HUES64 (cell line): ENCODE data around the gene POU3F3.

Experiments used
- H3K27ac ChIP-seq: 2 replicates; pipeline ENCODE4 v1.7.0; 2013; ENCODE audit warnings: low read depth, low read length, inconsistent platforms
- H3K27me3 ChIP-seq: 2 replicates; pipeline ENCODE4 v1.6.1; 2013; ENCODE audit warnings: mild to moderate bottlenecking, low read length; ENCODE audit not compliant: insufficient read depth
- H3K36me3 ChIP-seq: 2 replicates; pipeline ENCODE4 v1.6.1; 2013; ENCODE audit warnings: mild to moderate bottlenecking, low read length; ENCODE audit not compliant: insufficient read depth
- H3K4me1 ChIP-seq: 2 replicates; pipeline ENCODE4 v1.6.1; 2013; ENCODE audit warnings: mild to moderate bottlenecking, low read length, moderate library complexity; ENCODE audit not compliant: insufficient read depth
- H3K4me3 ChIP-seq: 2 replicates; pipeline ENCODE4 v1.5.1; 2013; ENCODE audit warnings: mild to moderate bottlenecking, low read length, moderate library complexity
- H3K9ac ChIP-seq: 2 replicates; pipeline ENCODE4 v1.6.1; 2013; ENCODE audit warnings: mild to moderate bottlenecking, low read depth, low read length
- H3K9me3 ChIP-seq: 2 replicates; pipeline ENCODE4 v1.6.1; 2013; ENCODE audit warnings: low read depth, low read length; ENCODE audit not compliant: insufficient read depth
- WGBS: fragments of 150-250, 120-280 bp; methylation state at CpG from one replicate; pipeline ENCODE4 v1.1.7; 2013; ENCODE audit warnings: missing lambda C conversion rate; 5-methylcytosine and 5-hydroxymethylcytosine counted together

Gene POU3F3

DNA sequence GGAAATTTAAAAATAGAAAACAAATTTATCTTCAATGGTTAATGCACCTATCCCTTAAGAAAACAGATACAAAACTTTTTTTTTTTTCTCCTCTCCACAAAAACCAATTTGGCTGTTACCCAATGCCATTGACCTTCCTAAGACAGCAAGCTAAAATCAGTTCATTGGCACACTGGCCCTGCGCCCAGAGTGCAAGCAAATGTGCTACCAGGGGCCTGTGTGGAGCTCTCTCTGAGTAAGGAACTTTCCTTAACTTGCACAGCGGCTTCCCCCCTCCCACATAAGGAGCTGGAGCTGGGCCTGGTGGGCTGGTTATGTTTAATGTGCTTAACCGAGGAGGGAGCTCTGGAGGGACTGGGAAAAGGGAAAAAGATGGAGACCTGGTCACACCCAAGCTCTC is 17.6 kb upstream of the POU3F3 start:
- Histone ChIP-seq H3K9ac (no peak overlapping the region), H3K27ac (no peak overlapping the region), H3K4me3 (no peak overlapping the region), H3K36me3 (no peaks in the 10 kb centered on the region), H3K9me3 (no peaks in the 10 kb centered on the region), H3K4me1 (no peaks in the 10 kb centered on the region), H3K27me3 (peaks cover 16% of the 10 kb centered on the region)
- WGBS = 90% methylated on average over 2 of the region's 3 CpGs

DNA sequence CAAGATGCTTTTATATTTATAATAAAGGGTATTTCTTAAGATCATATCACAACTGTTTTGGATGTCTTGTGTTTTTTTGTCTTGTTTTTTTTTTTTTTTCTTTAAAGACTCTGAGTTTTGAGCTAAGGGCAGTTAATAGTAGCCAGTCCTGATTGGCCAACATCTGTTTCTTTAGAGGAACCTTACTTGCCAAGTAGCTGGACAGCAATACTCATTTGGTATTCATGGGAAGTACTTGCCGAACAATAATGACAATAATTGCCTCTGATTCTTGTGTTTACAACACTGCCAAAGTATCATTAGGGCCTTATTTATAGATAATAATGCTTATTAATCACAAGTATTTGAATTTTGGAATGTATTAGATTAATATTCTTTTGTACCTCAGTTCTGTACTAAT is 17.1 kb upstream of the POU3F3 start:
- H3K36me3 ChIP-seq = no peaks in the 10 kb centered on the region
- H3K27ac ChIP-seq = no peak overlapping the region
- H3K4me1 ChIP-seq = no peaks in the 10 kb centered on the region
- no peak overlapping the region for H3K4me3 ChIP-seq
- H3K9me3 ChIP-seq = no peaks in the 10 kb centered on the region
- 100% methylated on average over 1 of the region's 1 CpG for WGBS
- peaks cover 22% of the 10 kb centered on the region for H3K27me3 ChIP-seq
- no peak overlapping the region for H3K9ac ChIP-seq

DNA sequence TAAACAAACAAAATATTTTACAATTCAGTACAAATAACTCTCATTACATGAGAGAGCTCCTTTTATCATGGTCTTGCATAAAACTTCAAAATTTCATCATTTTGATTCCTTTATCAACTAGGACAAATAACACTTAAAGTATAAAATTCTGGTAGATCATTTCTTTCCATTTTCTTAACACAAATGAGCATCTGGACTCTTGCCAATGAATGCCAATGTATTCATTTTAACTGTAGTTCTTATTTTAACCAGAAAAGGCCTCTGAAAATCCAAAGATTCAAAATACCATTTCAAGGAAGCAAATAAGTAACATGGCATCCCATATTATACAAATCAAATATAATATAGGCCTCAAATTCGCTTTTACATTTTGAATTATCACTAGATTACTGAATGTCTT is 13.8 kb upstream of the POU3F3 start:
- H3K4me3 ChIP-seq = no peak overlapping the region
- H3K9me3 ChIP-seq = no peaks in the 10 kb centered on the region
- no peaks in the 10 kb centered on the region for H3K36me3 ChIP-seq
- no peak overlapping the region for H3K9ac ChIP-seq
- H3K4me1 ChIP-seq = peaks cover 3% of the 10 kb centered on the region; the same call in 1 of the 2 replicates
- WGBS = 80% methylated on average over 1 of the region's 1 CpG
- H3K27me3 ChIP-seq = peaks cover 55% of the 10 kb centered on the region
- H3K27ac ChIP-seq = no peak overlapping the region

DNA sequence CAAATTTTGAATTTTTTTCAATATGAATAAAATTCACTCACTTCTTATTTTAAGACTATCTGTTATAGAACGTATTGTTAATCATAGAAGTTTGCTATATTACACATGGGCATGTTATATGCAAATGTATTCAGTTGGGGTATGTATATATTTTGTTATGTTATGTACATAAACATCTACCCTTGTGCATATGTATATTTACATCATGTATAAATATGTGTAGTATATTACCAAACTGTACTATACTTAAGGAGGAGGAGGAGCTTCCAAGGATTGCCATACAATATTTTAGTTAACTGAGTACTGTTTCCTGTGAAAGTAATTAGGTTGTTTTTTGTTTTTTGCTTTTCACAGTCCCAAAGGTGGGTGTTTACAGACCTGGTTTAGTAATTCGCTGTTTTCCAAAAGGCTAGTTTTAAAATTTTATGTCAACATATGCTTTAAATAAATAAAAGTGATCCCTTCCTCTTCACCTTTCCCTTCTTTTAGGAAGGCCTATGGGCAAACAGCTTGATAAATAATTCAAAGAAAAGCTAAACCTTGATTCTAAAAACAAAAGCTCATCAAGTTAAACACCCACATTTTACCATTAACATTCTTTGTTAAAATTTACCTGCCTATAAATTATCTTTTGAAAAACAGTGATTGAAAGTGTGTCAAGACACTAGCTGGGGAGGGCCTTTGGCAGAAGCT is 12.9 kb upstream of the POU3F3 start:
- H3K27ac ChIP-seq = no peak overlapping the region
- H3K4me1 ChIP-seq = peaks cover 11% of the 10 kb centered on the region
- H3K9ac ChIP-seq = no peak overlapping the region
- no peaks in the 10 kb centered on the region for H3K9me3 ChIP-seq
- H3K4me3 ChIP-seq = no peak overlapping the region
- no CpG with 5 or more reads among the region's 2 CpGs for WGBS
- H3K27me3 ChIP-seq = peaks cover 64% of the 10 kb centered on the region
- H3K36me3 ChIP-seq = no peaks in the 10 kb centered on the region

DNA sequence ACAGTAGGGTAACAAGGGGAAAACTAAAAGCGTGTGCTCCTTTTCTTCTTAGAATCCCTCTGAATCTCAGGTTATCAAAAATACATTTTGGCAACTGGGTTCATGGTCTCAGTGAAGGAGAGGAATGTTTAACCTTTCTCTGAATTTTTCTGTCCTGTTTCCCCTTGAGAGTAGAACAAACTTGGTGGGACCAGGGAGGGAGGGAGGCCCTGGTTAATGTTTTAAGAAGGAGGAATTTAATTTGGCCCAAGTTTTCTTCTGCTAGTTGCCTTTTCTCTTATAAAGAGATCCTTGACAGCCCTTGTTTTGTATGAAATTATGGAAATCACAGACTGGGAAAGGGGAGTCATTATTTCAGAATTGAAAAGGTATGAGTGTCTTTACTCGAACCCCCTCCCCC is 12.2 kb upstream of the POU3F3 start:
- H3K27ac ChIP-seq = no peak overlapping the region
- H3K27me3 ChIP-seq = peaks cover 71% of the 10 kb centered on the region

DNA sequence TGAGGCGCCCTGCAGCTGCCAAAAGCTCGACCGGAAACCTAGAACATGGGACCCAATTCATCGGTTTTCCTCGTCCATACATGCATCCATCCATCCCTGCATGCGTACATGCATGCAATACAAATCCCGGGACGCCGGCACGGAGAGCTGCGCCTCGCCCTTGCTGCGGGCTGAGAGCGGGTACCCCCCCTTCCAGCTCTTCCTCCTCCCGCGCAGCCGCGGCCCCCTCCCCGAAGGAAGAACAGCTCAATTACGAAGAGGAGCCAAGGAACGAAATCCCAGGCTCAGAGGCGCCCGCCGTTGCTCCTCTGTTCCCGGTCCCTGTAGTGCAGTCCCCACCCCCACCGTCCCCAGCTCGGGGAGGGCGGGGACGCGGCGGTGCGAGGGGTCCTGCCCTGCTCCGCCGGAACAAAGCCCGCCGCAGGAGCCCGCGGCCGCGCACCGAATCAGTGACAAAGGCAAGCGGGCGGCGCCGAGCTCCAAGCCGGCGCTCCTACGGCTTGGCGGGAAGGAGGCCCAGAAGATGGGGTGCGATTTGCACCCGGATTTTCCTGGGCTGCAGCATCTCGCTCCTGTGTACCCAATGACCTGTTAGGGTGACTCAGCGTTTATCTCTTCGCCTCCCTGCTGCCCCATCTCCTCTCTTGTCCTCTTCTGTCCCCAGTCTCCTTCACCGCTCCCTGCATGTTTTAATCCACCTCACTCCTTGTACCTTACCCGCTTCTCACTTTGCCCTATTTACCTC is 8.9 kb upstream of the POU3F3 start:
- Histone ChIP-seq H3K36me3 (no peaks in the 10 kb centered on the region), H3K9ac (peak overlapping the region; percentile 39), H3K27ac (no peak overlapping the region), H3K4me3 (peak overlapping the region; percentile 62), H3K4me1 (peaks cover 44% of the 10 kb centered on the region), H3K9me3 (no peaks in the 10 kb centered on the region), H3K27me3 (peaks cover 100% of the 10 kb centered on the region)
- under 1% methylated on average over 56 of the region's 56 CpGs for WGBS

More for the DNA sequence above, 12.2 kb upstream of the POU3F3 start:
- 85% methylated on average over 1 of the region's 2 CpGs for WGBS
- H3K9me3 ChIP-seq = no peaks in the 10 kb centered on the region
- H3K4me3 ChIP-seq = no peak overlapping the region
- H3K4me1 ChIP-seq = peaks cover 17% of the 10 kb centered on the region
- no peak overlapping the region for H3K9ac ChIP-seq
- no peaks in the 10 kb centered on the region for H3K36me3 ChIP-seq

DNA sequence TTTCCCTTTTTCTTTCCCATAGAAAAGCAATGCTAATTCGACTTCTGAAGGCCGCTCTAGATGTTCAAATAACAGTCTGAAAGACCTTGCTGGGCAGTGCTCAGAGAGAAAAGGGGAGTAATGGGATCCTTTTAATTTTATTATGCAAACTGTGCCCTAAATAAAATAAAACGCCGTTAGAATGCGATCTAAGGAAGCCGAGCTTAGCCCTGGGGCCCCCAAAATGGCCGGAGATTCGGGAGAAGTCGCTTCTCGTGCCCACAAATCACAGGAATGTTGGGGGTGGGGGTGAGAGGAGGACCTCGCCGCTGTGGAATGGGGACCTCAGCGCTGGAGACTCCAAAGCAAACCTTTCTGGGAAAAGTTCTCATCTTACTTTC is 8.4 kb upstream of the POU3F3 start:
- under 1% methylated on average over 11 of the region's 13 CpGs for WGBS
- Histone ChIP-seq H3K27me3 (peaks cover 100% of the 10 kb centered on the region), H3K9me3 (no peaks in the 10 kb centered on the region), H3K4me1 (peaks cover 49% of the 10 kb centered on the region), H3K4me3 (peak overlapping the region; percentile 62), H3K27ac (no peak overlapping the region), H3K9ac (peak overlapping the region; percentile 39), H3K36me3 (no peaks in the 10 kb centered on the region)

DNA sequence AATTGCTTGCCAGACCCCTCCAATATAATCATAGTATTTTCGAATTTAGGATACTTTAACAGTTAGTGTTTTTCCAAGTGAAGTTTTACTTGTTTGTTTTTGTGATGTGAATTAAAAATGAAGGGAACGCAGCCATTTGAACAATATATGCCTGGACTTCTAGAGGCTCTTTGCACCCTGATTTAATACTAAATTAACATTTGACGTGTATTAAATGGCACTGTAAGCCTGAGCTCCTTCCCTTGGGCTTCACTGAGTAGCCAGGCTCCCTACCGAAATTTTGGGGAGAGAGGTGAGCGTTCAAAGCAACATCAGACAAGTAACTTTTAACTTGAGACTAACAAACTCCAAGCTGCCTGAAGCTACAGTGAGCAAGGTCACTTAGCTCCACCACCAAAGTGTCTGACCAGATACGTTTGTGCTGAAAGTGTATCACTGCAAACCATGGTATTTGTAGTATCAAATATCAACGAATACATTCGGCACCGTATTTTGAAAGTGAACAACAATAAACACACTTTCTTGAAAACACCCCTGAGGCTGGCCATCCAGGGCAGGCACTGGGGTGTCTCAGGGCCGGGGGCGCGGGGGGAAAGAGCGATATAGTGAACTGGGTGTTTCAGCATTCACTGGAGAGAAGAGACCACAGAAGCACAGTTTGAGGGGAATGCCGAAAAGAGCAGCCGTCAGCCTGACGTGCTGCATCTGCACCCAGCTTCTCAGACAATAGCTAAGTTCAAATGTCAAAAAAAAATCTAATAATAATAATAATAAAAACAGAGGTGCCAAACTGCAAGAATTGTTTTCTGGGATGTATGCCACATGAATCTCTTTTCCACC is 7.7 kb upstream of the POU3F3 start:
- H3K9me3 ChIP-seq = no peaks in the 10 kb centered on the region
- peak overlapping the region; percentile 62 for H3K4me3 ChIP-seq
- H3K27ac ChIP-seq = no peak overlapping the region
- H3K27me3 ChIP-seq = peaks cover 100% of the 10 kb centered on the region
- no peaks in the 10 kb centered on the region for H3K36me3 ChIP-seq
- 6% methylated on average over 15 of the region's 16 CpGs for WGBS
- H3K9ac ChIP-seq = no peak overlapping the region
- peaks cover 55% of the 10 kb centered on the region for H3K4me1 ChIP-seq

DNA sequence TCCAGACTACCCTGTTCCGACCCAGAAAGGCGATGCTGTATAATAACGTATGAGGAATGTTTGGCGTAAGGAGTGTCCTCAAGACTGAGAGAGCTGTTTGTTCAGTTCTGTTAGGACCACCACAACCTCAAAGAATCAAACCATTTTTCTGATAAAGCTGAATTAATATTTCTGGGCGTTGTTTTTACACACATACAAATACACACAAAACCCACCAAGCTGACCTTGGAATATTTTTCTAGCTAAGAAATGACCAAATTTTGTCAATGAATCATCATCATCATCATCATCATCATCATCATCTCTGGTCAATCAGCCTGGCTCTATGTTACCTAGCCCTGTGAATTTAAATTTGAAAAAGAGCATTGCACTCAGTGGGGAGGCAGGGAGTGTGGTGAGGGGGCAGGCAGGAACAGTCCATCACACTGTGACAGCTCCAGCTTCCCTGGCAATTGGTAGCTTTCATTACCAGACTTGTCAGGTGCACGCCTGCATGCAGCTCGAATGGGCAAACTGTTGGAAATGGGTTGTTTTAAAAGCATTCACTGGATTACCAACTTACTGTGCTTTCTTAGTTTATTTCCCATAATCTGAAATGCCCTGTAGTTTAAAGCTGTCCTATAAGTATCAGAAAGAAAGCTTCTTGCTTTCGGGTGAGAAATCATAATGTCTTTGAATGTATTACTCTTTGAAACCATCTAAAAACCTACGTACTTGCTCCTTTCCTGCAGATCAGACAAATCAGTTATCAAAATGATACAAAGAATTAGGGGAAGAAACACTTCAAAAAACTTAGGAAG is 6.9 kb upstream of the POU3F3 start:
- H3K4me3 ChIP-seq = no peak overlapping the region
- peaks cover 63% of the 10 kb centered on the region for H3K4me1 ChIP-seq
- no peaks in the 10 kb centered on the region for H3K9me3 ChIP-seq
- 10% methylated on average over 4 of the region's 9 CpGs for WGBS
- no peak overlapping the region for H3K9ac ChIP-seq
- H3K27me3 ChIP-seq = peaks cover 100% of the 10 kb centered on the region
- H3K36me3 ChIP-seq = no peaks in the 10 kb centered on the region
- no peak overlapping the region for H3K27ac ChIP-seq

DNA sequence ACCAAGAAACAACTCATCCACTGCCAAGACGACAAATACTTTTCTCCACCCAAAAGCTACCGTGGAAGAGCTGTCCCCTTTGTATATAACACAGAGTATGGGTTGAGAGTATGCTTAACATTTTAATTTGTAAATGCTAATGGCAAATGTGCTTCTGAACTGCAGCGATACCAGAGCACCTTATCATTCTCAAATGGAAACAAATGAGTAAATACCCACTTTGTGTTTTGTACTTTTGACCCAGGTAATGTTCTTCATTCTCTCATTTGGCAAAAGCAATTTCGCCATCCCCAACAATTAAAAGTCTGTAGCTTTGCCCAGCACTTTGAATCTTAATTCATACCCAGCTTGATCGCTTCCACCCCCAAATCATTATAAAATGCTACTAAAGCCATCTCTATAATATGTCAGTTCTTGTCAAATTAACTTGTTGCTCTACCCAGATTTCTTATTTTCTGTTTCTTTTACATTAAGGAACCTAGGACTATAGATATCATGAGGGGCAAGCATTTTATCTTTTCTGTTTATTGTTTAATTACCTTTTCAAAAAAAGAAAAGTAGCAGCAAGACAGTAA is 6.2 kb upstream of the POU3F3 start:
- H3K4me3 ChIP-seq = no peak overlapping the region
- WGBS = 18% methylated on average over 4 of the region's 5 CpGs
- H3K9me3 ChIP-seq = no peaks in the 10 kb centered on the region
- no peak overlapping the region for H3K9ac ChIP-seq
- peaks cover 99% of the 10 kb centered on the region for H3K27me3 ChIP-seq
- H3K4me1 ChIP-seq = peaks cover 66% of the 10 kb centered on the region
- no peaks in the 10 kb centered on the region for H3K36me3 ChIP-seq
- H3K27ac ChIP-seq = no peak overlapping the region
